ENCODE data around the gene KCNMA1.

Gene KCNMA1

DNA sequence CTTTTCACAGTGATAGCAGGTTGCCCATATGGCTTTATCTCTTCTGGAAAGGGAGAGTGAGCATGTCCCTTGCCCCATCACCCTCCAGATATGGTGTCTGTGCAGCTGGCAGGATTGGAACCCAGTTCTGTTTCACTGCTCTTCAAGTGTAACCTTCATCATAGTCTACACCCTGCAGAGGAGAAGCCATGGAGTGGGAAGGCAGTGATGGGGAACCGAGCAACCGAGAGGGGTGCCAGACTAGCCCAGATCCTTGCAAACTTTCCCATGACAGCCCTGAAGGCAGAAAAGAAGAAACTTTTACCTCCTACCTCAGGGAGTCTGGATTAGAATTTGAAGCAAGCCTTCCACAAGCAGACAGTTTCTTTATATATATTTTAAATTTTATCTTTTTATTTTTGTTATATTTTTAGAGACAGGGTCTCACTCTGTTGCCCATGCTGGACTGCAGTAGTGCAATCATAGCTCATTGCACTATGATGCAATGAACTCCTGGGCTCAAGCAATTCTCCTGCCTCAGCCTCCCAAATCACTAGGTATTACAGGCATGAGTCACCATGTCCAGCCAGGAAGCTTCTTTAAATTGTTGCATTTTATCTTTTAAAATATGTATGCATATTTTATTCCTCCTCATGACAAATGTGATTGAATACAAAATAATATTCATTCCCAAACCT is 133.3 kb downstream of the KCNMA1 start:
- no peak for DNase-seq

DNA sequence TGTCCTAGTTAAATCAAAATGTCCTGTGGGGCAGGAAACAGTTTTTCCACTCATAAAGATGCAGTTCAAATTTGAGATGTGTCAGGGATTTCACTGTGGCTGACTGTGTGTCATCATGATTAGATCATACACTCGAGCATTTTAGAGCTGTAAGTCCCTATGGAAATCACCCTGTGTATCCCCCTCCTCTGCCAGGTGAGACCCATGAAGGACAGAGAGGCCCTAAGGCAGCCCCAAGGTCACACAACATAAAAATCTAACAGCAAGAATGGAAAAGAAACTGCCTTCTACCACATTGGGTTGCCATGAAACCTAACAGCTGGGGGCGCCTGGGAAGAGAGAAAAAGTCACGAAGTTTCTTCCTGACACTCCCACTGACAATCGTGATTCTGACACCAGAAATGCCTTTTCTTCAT is 135.8 kb downstream of the KCNMA1 start:
- DNase-seq: no peak

DNA sequence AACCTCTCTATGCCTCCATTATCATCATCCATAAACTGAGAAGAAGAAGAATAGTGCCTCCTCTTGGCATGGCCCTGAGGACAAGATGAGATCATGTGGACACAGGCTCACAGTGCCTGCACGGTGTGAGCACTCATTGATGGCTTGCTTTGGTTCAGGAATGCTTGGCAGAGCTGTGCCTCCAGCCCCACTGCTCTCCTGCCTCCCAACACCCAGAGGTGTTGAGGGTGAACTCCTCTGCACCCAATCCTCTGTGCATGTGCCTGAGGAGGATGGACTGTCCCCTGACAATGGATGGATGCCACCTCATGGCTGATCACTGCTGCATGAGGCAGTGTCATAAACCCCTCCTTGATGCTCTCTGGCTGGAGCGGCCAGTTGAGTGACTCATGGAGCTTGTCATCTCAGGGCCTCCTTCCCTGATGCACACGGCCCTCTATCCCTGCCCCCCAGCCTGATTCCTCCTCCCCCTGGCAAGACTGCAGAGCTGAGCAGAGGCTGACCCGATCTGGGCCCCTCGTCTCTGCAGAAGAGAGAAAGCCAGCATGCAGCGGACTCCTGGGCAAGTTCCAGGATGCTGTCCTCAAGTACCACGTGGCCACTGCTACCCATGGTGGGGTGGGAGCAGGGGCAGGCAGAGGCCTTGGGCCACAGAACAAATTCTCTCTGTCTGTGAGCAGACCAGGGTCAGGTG is 136.3 kb downstream of the KCNMA1 start:
- no peak for DNase-seq

DNA sequence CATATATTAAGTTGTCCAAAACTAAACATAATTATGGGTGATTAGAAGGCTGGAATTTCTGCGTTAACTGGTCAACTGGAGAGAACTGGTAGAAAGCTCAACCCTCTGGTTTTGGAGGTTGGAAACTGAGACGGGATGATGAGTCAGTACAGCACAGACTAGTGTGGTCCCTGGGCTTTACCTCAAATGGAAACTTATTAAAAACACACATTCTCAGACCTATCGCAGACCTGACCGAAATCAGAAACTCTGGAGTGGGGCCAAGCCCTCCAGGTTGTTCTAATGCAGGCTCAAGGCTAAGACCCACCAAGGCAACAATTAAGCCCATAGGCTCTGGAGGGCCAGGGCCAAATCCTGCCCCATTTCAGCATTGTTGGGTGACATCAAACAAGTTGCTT is 136.9 kb downstream of the KCNMA1 start:
- DNase-seq: no peak

DNA sequence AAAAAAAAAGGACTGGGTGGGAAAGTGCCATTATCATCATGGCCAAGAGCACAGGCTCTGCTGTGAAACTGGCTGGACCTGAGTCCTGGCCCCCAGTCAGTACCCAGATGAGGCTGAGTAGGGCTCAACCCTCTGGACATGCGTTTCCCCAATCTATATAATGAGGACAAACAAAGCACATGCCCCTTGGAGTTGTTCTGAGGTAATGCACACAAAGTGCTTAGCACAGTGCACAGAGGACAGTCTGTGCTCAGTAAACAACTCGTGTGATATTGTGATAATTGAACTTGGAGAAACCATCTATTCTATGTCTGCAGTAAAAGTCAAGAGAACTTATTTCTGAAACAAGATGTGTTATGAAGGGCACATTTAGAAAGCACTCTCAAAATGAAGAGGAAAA is 138.8 kb downstream of the KCNMA1 start:
- DNase-seq: no peak

DNA sequence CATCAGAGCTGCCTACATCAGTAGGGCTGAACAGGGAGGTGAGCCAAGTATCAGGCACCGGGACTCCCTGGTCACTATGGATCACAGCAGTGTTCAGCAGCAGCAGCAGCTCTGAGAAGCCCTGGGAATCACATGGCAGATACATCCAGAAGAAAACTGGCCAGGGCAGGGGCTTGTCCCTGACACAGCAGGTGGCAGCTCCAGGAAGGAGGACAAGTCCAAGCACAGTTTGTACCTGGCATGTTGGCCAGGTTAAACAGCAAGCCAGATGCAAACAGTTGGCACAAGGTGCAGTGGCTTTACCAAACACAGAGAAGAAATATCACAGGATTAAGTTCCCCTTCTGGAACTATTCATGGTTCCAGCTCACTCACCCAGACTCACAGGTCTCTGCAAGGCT is 139.4 kb downstream of the KCNMA1 start:
- no peak for DNase-seq

DNA sequence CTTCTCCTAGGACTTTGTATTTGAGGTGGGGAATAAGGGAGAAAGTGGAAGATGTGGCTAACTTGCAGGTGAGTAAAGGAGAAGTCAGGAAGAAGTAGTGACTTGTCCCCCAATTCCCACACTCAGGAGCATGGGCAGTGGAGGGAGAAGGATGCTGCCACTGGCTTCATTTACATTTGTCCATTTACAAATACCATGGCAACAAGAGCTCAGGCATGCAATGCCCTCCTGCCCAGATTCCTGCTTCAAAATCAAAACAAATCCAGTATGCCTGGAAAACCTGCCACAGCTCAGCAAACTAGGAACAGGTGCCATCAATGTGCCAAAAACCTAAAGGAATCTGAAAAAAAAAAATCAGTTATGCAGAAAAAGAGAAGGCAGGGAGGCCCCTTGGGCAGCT is 139.9 kb downstream of the KCNMA1 start:
- no peak for DNase-seq

DNA sequence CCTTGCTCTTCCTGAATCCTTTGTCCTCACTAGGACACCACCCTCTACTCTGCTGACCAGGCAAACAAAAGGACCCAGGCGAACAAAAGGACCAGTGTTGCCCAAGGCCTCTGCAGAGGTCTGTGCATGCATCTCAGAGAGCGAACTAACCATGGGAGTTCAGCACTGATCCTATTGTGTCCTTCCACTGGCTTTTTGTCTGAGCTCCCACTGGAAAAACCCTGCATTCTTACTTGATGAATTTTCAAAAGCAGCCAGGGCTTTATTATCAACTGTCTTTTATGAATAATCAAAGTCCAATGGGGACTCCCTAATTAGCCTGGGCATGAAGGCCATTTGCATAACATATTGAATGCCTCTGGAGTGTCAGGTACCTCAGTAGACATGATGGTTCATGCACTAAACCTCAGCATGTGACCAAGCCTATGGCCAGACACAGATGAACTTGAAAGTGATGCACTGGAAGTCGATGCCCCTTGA is 140.6 kb downstream of the KCNMA1 start:
- no peak for DNase-seq

DNA sequence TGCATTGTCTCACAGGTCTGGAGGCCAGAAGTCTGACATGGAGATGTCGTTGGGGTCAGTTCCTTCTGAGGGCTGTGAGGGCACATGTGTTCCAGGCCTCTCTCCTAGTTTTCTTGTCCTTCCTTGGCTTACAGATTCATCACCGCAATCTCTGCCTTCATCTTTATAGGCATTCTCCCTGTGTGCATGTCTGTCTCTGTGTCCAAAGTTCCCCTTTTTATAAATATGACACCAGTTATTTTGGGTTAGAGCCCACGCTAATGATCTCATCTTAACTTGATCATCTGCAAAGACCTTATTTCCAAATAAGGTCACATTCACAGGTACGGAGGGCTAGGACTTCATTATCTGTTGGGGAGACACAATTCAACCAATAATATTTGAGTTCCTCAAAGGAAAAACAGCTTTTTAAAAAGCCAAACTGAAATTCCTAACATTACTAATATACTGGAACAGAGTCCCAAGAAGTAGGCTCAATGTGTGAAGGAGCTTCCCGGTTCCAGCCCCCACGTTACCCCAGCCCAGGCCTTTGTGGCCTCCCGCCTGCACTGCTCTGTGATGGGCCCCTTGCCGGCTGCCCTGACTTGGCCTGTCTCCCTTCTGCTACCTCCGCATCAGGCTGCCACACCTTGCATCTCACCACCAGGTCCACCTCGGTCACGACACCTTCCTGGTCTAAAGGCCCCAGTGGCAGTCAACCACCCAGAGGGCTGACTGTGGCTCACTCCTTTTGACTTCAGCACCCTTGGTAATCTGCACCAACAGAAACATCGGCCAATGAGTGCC is 142.7 kb downstream of the KCNMA1 start:
- DNase-seq: no peak

DNA sequence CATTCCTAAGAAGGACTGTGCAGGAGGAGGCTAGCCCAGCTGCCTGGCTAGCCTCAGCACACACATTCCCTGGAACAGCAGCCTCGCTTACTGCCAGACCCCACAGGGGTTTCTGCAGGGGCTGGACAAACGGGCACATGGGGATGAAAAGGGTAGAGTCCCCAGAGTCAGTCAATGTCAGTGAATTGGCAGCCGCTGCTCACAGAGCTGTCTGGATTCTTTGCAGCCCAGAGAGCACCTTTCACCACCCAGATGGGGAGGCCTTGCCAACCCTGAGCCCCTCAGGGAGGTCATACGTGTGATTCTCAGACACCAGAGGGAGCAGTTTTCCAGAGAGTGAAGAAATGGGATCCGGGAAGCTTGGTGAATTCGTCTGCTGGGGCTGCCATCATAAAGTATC is 143.3 kb downstream of the KCNMA1 start:
- DNase-seq: no peak

DNA sequence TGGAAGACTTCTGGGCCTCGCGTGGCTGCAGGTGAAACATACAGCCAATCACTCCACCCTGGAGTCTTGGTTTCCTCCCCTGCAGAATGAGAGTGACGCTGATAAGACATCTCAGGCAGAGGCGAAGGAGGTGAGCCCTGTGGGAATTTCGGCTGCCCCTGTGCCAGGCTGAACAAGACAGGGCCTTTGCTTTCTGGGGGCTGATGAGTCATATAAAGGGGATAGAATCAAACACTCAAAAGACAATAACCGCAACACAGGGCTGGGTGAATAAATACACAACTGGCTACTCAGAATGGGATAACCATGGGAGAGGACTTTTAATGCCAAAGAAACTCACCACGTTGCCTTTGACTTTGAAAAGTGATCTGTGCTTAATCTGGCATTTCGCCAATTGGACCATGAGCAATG is 143.8 kb downstream of the KCNMA1 start:
- DNase-seq: no peak

DNA sequence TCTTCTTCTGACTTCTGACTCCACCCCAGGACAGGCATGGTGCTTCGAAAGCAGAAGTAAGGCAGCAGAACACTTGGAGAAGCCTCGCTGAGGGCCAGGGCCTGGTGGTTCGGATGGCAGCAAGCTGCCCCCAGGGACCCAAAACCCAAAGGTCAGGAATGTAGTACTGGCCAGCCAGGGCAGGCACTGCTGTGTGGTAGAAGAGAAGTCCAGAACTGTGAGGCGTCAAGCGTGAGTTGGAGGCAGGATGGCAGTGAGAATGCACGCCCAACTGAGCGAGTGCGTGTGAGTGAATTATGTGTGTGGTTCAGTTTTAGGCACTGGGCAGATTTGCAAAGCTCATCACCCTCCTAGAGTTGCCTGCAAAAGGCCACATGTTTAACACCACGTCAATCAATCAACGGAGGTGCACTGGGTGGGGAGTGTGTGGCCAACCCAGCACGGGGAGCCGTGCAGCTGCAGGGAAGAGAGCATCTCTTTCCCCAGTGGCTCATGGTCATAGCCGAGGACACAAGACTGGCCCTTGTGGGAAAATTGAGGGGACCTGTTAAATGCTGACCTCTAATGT is 144.3 kb downstream of the KCNMA1 start:
- DNase-seq: no peak

DNA sequence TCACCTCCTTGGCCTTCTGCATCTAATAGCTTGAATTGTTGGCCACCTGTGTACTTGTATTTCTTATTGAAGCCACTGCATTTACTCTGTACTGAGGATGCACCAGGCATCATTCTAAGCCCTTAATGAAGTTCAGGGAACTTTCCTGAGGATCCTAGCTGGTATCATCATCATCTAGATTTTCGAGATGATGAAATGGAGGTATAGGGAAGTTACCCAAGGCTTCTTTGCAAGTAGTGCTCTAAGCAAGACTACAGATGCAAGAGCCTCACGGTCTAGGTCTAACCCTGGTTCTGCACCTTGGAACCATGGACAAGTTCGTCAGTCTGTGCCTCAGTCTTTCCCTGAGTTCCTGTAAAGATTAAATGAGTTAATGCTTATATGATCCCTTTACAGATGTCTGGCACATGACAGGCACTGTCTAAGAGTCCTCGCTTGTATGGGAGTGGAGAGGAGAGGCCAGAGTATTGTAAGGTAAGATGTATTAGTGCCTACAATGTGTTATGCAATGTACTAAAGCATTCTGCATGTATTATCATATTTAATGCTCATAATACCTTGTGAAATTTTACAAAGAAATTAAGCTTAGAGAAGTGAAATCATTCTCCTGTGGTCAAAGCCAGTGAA is 145.1 kb downstream of the KCNMA1 start:
- DNase-seq: no peak

DNA sequence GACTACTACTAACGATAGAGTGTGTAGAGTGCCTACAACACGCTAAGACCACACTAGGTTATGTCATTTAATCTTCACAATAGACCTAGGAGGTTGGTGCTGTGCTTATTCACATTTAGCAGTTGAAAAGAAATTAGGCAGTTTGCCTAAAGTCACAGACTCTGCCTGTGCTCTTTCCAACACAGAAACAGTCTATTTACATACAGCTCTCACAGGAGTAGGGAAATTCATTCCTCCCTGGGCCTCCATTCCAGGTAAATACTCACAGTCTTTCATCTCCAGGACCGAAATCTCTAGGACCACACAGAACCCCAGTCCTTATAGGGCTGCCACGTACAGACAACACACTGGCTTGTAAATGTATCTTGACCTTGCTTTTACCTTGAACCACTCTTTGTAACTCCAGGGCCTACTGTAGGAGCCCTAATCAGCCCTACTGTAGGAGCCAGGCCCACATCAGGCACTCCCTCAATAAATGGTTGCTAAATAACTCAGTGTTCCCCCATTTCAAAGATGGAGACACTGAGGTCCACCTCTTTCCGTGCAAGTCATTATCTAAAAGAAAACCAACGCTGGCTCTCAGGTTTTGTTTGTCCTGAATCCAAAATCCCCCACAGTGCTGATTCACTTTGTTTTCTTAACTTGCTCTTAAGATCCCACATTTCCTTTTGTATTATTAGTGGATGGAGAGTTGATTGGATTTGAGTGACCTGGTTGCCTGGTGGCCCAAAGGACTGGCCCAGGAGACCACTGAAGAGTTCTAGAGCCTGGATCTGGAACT is 146.9 kb downstream of the KCNMA1 start:
- DNase-seq: no peak

DNA sequence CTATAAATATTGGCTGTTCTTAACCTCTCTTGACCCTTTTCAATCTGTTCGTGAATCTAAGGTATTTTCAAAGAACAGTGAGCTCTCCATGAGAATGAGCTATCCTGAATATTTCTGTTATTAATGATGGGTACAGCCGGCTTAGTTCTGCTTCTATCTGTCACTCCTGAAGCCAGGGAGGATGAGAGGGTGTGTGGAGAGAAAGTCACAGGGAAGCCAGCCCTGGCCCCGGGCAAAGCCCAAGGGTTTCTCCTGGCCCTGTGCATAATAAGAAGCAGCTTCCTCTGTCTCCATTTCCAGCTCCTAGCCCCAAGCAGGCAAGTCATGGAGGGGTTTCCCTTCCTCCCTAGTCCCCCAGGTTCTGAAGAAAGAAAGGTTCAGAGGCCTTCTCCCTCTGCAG is 151.1 kb downstream of the KCNMA1 start:
- DNase-seq: no peak

DNA sequence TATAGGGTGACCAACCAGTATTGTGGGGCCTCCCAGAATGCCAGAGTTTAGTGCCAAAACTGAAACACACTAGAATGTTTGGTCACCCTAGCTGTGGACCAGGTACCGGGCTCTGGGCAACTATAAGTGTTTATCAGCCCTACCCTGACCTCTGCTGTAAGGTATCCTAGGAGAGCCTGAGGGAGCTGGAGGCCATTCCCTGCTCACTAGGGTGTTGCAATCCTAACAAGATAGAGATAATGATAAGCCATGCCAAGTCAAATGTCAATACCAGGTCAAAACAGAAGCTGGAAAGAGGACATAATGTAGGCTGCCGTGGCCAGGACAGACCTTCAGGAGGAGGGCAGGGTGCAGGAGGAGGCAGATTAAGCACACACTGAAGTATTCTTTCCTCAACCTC is 151.8 kb downstream of the KCNMA1 start:
- no peak for DNase-seq

DNA sequence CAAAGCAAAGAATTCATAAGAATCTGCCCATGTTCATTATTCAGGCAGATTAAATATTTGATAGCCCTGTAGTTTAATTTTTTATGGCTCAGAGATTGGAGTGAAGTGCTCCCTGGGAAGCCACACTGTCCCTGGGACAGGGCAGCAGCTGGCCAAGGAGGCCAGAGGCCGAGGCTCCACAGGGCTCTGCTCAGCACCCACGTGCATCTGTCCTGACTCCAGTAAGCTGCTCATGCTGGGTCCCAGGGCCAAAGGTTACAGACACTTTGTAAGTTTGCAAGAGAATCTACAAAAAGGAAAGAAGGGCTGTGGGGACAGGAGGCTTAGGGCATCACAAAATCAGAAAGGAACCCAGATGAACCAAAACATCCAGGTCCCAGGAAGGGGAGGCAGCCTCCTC is 155.5 kb downstream of the KCNMA1 start:
- no peak for DNase-seq

DNA sequence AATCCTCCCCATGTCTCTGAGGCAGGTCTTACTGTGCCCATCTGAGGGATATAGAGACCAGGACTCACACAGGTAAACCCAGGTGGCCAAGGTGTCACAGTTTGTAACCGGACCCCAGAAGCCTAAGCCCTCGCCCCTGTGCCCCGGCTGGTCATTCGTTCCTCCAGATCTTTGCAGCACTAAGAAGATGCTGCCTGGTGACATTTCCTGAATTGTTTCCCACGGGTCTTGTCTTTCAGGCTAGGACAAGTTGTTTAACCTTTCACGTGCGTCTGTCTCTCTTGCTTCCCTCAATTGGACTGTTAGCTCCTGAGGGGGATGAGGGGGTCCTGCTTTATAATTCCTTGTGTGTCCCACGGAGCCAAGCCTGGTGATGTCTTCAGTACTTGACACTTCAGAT is 158.0 kb downstream of the KCNMA1 start:
- no peak for DNase-seq

DNA sequence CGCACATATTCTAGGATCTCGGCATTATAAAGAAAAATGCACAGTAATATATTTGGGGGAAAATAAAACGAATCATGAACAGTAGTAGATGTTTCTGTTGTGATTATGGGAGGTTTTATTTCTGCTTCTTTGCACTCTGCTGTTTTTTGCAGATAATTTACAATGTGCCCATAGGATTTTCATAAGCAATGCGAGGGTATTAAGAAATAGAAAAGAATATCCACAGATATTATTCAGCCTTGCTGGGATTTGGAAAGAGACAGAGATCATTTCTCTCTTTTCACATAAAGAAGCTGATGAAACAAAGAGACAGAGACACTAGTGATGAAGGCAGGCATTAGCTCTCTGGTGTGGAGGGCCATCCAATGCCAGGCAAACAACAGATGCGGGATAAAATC is 158.6 kb downstream of the KCNMA1 start:
- no peak for DNase-seq

DNA sequence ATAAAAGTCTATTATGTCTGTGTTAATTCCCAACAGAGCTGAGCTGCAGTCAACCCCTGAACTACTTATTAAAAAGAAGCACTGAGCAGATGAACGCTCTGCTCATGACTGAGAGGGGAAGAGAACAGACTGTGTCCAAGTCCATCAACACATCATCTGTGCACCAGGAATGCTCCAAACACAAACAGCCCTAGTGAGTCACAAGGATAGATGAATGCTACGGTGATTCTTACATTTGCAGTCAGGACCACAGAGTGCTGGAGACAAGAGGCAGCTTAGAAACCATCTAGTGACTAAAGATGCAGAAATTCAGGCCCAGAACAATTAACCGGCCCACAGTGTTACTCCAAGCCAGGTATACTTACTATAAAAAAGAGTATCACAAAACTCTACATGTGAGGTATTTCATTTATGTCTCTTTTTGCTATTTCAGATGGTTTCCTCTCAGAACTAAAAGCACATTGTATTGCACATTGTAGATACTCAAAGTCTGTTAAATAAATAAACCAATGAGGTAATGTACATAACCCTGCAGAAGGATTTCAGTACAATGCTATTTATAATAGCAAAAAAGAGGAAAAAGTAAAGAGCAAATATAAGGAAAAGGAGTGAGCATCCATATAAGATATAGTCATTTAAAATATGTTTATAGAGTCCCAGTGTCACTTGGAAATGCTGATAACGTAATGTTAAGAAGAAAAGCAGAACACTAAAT is 159.2 kb downstream of the KCNMA1 start:
- DNase-seq: no peak

DNA sequence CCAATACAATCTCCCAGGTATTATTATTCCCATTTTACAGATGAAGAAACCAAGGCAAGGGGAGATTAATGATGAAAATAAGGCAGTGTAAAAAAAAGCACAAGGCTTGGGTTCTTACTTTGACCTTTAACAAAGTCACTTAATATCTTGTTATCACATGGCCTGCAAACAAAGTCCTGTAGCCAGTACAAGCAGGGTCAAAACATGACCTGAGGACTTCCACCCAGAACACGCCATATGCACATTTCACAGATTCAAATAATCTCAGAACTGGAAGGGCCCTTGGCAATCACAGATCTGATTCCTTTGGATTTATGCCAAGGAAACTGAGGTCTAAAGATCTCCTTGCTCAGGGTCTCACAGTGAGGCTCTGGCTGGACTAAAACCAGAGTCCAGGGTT is 162.1 kb downstream of the KCNMA1 start:
- no peak for DNase-seq

DNA sequence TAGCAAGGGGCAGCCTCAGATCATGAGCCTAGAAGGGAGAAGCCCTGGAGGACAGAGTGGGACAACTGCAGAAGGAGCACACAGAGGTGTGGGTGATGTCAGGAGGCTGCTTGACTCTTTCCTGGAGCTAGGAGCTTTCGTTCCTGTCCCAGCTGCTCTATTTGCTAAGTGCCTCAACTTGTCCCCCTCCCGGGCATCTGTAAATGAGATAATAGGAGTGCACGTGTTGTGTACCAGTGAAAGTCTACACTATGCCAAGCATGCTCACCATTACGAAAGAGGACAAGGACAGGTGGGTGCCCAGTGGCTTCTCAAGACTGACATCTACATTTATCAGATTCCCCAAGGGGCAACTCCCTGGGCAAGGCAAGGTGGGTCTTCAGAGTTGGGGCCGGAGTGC is 162.7 kb downstream of the KCNMA1 start:
- no peak for DNase-seq
